IMR-90 (cell line): ENCODE results near the gene SVIP. TPM values are rescaled to one million over a fixed set of nuclear protein-coding genes. Genes with fewer than 3 reads are reported as not detected.

Source experiments
- ATAC-seq: fragments of 200-7000 bp; cut with Tn5 transposase; 2 replicates; pipeline ENCODE4 v1.9.1; 2020; ENCODE audit warnings: low read depth, mild to moderate bottlenecking, moderate library complexity
- BruUV-seq: library from RNA; stranded (reverse); fragments of 400-500 nt; replicated peaks from 2 replicates; lab custom pipeline; 2021; lab: Mats Ljungman, UMichigan
- CTCF ChIA-PET: fragments of 300-600 bp; formaldehyde crosslinking; extraction: SDS; loops from one replicate; lab custom pipeline; 2021; ENCODE audit warnings: antibody characterized with exemption; lab: Yijun Ruan, JAX
- POLR2A ChIA-PET: fragments of 300-600 bp; sonication (Branson Sonifier 250); formaldehyde crosslinking; loops from one replicate; lab custom pipeline; 2022; ENCODE audit warnings: antibody characterized with exemption; ENCODE audit not compliant: unreplicated experiment; lab: Charles Lee
- DNase-seq: peaks from one replicate; pipeline ENCODE4 v3.0.0; 2013
- H2AFZ ChIP-seq: replicated peaks from 2 replicates; pipeline ENCODE3; 2013; ENCODE audit warnings: low read length, mild to moderate bottlenecking; ENCODE audit not compliant: poor library complexity
- H2AK5ac ChIP-seq: 2 replicates; pipeline ENCODE4 v1.6.1; 2013; ENCODE audit warnings: low read depth, low read length, inconsistent platforms
- H2AK9ac ChIP-seq: replicated peaks from 2 replicates; pipeline ENCODE3; 2013; ENCODE audit warnings: mild to moderate bottlenecking, low read depth, low read length, moderate library complexity; ENCODE audit not compliant: poor library complexity
- H2BK120ac ChIP-seq: 2 replicates; pipeline ENCODE4 v1.6.1; 2013; ENCODE audit warnings: low read depth, low read length, inconsistent platforms
- H2BK15ac ChIP-seq: 3 replicates; pipeline ENCODE4 v1.6.1; 2013; ENCODE audit warnings: low read depth, low read length, inconsistent platforms
- H2BK20ac ChIP-seq: 2 replicates; pipeline ENCODE4 v1.6.1; 2013; ENCODE audit warnings: low read depth, mild to moderate bottlenecking, inconsistent platforms, low read length, moderate library complexity
- H2BK5ac ChIP-seq: 2 replicates; pipeline ENCODE4 v1.6.1; 2013; ENCODE audit warnings: mild to moderate bottlenecking, low read depth, low read length, inconsistent platforms; ENCODE audit not compliant: poor library complexity, severe bottlenecking
- H3K14ac ChIP-seq: replicated peaks from 2 replicates; pipeline ENCODE4 v1.6.1; 2013; ENCODE audit warnings: low read depth, low read length, inconsistent platforms
- H3K18ac ChIP-seq: 2 replicates; pipeline ENCODE4 v1.6.1; 2013; ENCODE audit warnings: low read depth, low read length, control low read depth
- H3K23ac ChIP-seq: 2 replicates; pipeline ENCODE4 v1.6.1; 2013; ENCODE audit warnings: low read depth, low read length, inconsistent platforms
- H3K27ac ChIP-seq: 2 replicates; pipeline ENCODE4 v1.5.1; 2013; ENCODE audit warnings: mild to moderate bottlenecking, control low read depth, low read length; ENCODE audit not compliant: insufficient read depth
- H3K27me3 ChIP-seq: 2 replicates; pipeline ENCODE4 v1.6.1; 2013; ENCODE audit warnings: low read length; ENCODE audit not compliant: control insufficient read depth, insufficient read depth
- H3K36me3 ChIP-seq: 2 replicates; pipeline ENCODE4 v1.6.1; 2013; ENCODE audit warnings: low read length, mixed read lengths; ENCODE audit not compliant: control insufficient read depth, insufficient read depth
- H3K4ac ChIP-seq: 2 replicates; pipeline ENCODE4 v1.6.1; 2013; ENCODE audit warnings: low read depth, low read length, inconsistent platforms
- H3K4me1 ChIP-seq: 2 replicates; pipeline ENCODE4 v1.6.1; 2013; ENCODE audit warnings: low read length, mixed read lengths; ENCODE audit not compliant: control insufficient read depth, insufficient read depth
- H3K4me2 ChIP-seq: 2 replicates; pipeline ENCODE4 v1.6.1; 2013; ENCODE audit warnings: low read depth, mild to moderate bottlenecking, control low read depth, low read length, moderate library complexity
- H3K4me3 ChIP-seq: 2 replicates; pipeline ENCODE4 v1.5.1; 2013; ENCODE audit warnings: low read depth, mild to moderate bottlenecking, control low read depth, low read length, moderate library complexity; ENCODE audit not compliant: insufficient read depth
- H3K56ac ChIP-seq: 2 replicates; pipeline ENCODE4 v1.6.1; 2013; ENCODE audit warnings: low read length, inconsistent platforms; ENCODE audit not compliant: insufficient read depth; ENCODE audit errors: extremely low read depth
- H3K79me1 ChIP-seq, 2 experiments: 2 replicates each; pipeline ENCODE4 v1.6.1; 2013; ENCODE audit warnings: low read length in 2 of 2, inconsistent platforms in 1 of 2, low read depth in 1 of 2
- H3K9ac ChIP-seq: 2 replicates; pipeline ENCODE4 v1.6.1; 2013; ENCODE audit warnings: low read depth, low read length, control low read depth
- H3K9me1 ChIP-seq: 2 replicates; pipeline ENCODE4 v1.6.1; 2013; ENCODE audit warnings: low read length, inconsistent platforms; ENCODE audit not compliant: insufficient read depth
- H3K9me3 ChIP-seq: 2 replicates; pipeline ENCODE4 v1.6.1; 2013; ENCODE audit warnings: low read length; ENCODE audit not compliant: control insufficient read depth, insufficient read depth
- H4K20me1 ChIP-seq: 2 replicates; pipeline ENCODE4 v1.6.1; 2013; ENCODE audit warnings: low read length, inconsistent platforms; ENCODE audit not compliant: insufficient read depth
- H4K5ac ChIP-seq: 2 replicates; pipeline ENCODE4 v1.6.1; 2013; ENCODE audit warnings: mild to moderate bottlenecking, low read depth, low read length, control low read depth
- H4K8ac ChIP-seq, 2 experiments: 2 replicates each; pipeline ENCODE4 v1.6.1; 2013; ENCODE audit warnings: low read depth in 2 of 2, low read length in 2 of 2, control low read depth in 1 of 2, inconsistent platforms in 1 of 2
- H4K91ac ChIP-seq: 2 replicates; pipeline ENCODE4 v1.6.1; 2013; ENCODE audit warnings: low read depth, low read length, inconsistent platforms; ENCODE audit not compliant: insufficient read depth
- BHLHE40 ChIP-seq: fragments of 150-350 bp; IDR thresholded peaks from 2 replicates; pipeline ENCODE4 v1.6.1; 2016; ENCODE audit warnings: mild to moderate bottlenecking, low read depth, low read length
- CEBPB ChIP-seq: IDR thresholded peaks from 2 replicates; pipeline ENCODE4 v1.6.1; 2012; ENCODE audit warnings: low read depth, low read length, improper control_type of control experiment
- CHD1 ChIP-seq: IDR thresholded peaks from 2 replicates; pipeline ENCODE4 v1.6.1; 2012; ENCODE audit warnings: low read depth, low read length, improper control_type of control experiment
- FOS ChIP-seq: fragments of 150-350 bp; IDR thresholded peaks from 2 replicates; pipeline ENCODE4 v1.6.1; 2016; ENCODE audit warnings: low read depth, low read length
- MAFK ChIP-seq: IDR thresholded peaks from 2 replicates; pipeline ENCODE4 v1.6.1; 2012; ENCODE audit warnings: low read depth, low read length, improper control_type of control experiment
- MAZ ChIP-seq: IDR thresholded peaks from 2 replicates; pipeline ENCODE4 v1.6.1; 2012; ENCODE audit warnings: low read depth, mild to moderate bottlenecking, low read length, improper control_type of control experiment, moderate library complexity, borderline replicate concordance
- MXI1 ChIP-seq: IDR thresholded peaks from 2 replicates; pipeline ENCODE4 v1.6.1; 2012; ENCODE audit warnings: low read depth, mild to moderate bottlenecking, low read length, moderate library complexity, borderline replicate concordance
- NFE2L2 ChIP-seq: fragments of 150-350 bp; IDR thresholded peaks from 2 replicates; pipeline ENCODE4 v1.6.1; 2016; ENCODE audit warnings: low read depth, mild to moderate bottlenecking, low read length
- POLR2A ChIP-seq: IDR thresholded peaks from 2 replicates; pipeline ENCODE4 v1.6.1; 2012; ENCODE audit warnings: mild to moderate bottlenecking, low read depth, low read length
- RAD21 ChIP-seq: IDR thresholded peaks from 2 replicates; pipeline ENCODE4 v1.6.1; 2012; ENCODE audit warnings: low read length, improper control_type of control experiment
- RCOR1 ChIP-seq: IDR thresholded peaks from 2 replicates; pipeline ENCODE4 v1.6.1; 2012; ENCODE audit warnings: mild to moderate bottlenecking, low read length, improper control_type of control experiment; ENCODE audit not compliant: insufficient replicate concordance
- RFX5 ChIP-seq: IDR thresholded peaks from 2 replicates; pipeline ENCODE4 v1.8.0; 2012; ENCODE audit warnings: low read depth, mild to moderate bottlenecking, low read length, moderate library complexity
- SMC3 ChIP-seq: fragments of 150-350 bp; IDR thresholded peaks from 2 replicates; pipeline ENCODE4 v1.6.1; 2016; ENCODE audit warnings: low read depth, mild to moderate bottlenecking, antibody characterized with exemption, low read length, moderate library complexity
- WGBS, 2 experiments: methylation state at CpG; one replicate each; pipeline versions ENCODE4 v1.1.5 to v1.1.7; 2013; ENCODE audit warnings: missing lambda C conversion rate in 2 of 2; ENCODE audit not compliant: insufficient read length in 1 of 2; ENCODE audit errors: extremely low coverage in 2 of 2; 5-methylcytosine and 5-hydroxymethylcytosine counted together
- dilution Hi-C: fragments of 300-500 bp; cut with HindIII; formaldehyde crosslinking; loops from one replicate; pipeline ENCODE4 v1.14.3; 2018; ENCODE audit warnings: low sequenced_read_pairs; ENCODE audit not compliant: unreplicated experiment
- in situ Hi-C: fragments of 300-500 bp; cut with MboI; formaldehyde crosslinking; loops from 3 replicates; pipeline ENCODE4 v1.14.3; 2019; ENCODE audit warnings: low sequenced_read_pairs, inconsistent platforms, mixed read lengths
- intact Hi-C: fragments of 100-400 bp; cut with micrococcal nuclease; formaldehyde crosslinking; loops from 2 replicates; pipeline ENCODE4 v1.10.0; 2022
- polyA plus RNA-seq, 3 experiments: library from polyadenylated mRNA; depleted of rRNA; stranded (reverse); fragments of >200 nt; gene quantifications; 2 replicates each; pipeline ENCODE4 v1.2.3, GENCODE V29; 2012; ENCODE audit warnings: low replicate concordance in 1 of 3
- total RNA-seq: library from RNA; depleted of rRNA; stranded (reverse); fragments of >200 nt; gene quantifications from 2 replicates; pipeline ENCODE4 v1.2.3, GENCODE V29; 2012
- TF ChIP-seq, protein P1 (sequence below): fragments of 150-350 bp; IDR thresholded peaks from 2 replicates; pipeline ENCODE4 v1.6.1; 2016; ENCODE audit warnings: low read depth, mild to moderate bottlenecking, low read length, moderate library complexity, borderline replicate concordance
- TF ChIP-seq, protein P2 (sequence below): conservative IDR thresholded peaks from 2 replicates; pipeline ENCODE4 v1.5.1; 2012; ENCODE audit warnings: mild to moderate bottlenecking, low read depth, low read length, improper control_type of control experiment
- TF ChIP-seq, protein P3 (sequence below): fragments of 150-350 bp; IDR thresholded peaks from 2 replicates; pipeline ENCODE4 v1.6.1; 2017; ENCODE audit warnings: mild to moderate bottlenecking, antibody characterized with exemption, low read length, low read depth

Gene SVIP
- total and polyA plus RNA-seq, 2 of the 4 experiments (the other 2 are of a cell fraction): 2.0 to 6.8 TPM

DNA sequence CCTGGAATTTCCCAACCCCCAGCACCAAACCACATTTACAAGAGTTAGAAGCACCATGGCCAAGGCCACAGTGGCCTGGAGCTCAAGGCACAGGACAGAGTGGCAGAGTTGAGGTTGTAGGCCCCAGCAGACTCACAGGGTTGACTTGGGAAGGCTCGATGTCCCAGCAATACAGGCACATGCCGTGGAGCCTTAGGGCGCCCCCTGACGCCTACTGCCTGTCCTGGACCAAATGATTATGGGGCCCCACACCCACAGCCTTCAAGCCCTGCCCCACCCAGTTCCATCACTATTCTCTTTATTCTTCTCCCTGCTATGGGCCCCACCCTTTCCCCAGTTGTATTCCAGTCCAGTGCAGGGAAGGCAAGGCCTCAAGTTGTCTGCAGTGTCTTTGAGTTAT, 30.6 kb upstream of the SVIP start, which contains the start of gene CCDC179:
Gene CCDC179 (minus strand): TSS at position 234 of the 400 bp plus-strand sequence. CDS start 53 bp downstream, at position 181.
- CTCF ChIA-PET: interaction anchor here (0.6 kb wide), 1 partner anchor 1959 kb away, joined by 3 read pairs; no protein-coding TSS in a partner anchor
- in situ Hi-C loops: no loop called here
- H2AFZ ChIP-seq: no peak within 1 kb of the TSS

More for the DNA sequence above, 30.6 kb upstream of the SVIP start, which contains the start of gene CCDC179:
- Histone ChIP-seq H3K27ac (no peak within 1 kb of the TSS), H2BK15ac (no peak within 1 kb of the TSS), H2BK5ac (no peak within 1 kb of the TSS), H3K14ac (no peak within 1 kb of the TSS), H3K4me2 (no peak within 1 kb of the TSS), H4K20me1 (no peaks in the 10 kb centered on the region), H3K27me3 (no peaks in the 10 kb centered on the region), H3K4me3 (no peak within 1 kb of the TSS), H3K36me3 (no peaks in the 10 kb centered on the region), H2BK120ac (no peak within 1 kb of the TSS), H3K9me1 (no peaks in the 10 kb centered on the region), H3K18ac (no peak within 1 kb of the TSS), H3K9ac (no peak within 1 kb of the TSS), H4K5ac (no peak within 1 kb of the TSS), H3K4ac (no peak within 1 kb of the TSS), H3K23ac (no peak within 1 kb of the TSS), H3K9me3 (no peaks in the 10 kb centered on the region), H2AK5ac (no peak within 1 kb of the TSS), H3K4me1 (no peaks in the 10 kb centered on the region), H2BK20ac (no peak within 1 kb of the TSS), H4K91ac (no peak within 1 kb of the TSS), H4K8ac (no peak within 1 kb of the TSS), H2AK9ac (no peak within 1 kb of the TSS), H3K79me1 (no peaks in the 10 kb centered on the region), H3K56ac (no peak within 1 kb of the TSS)
- POLR2A ChIA-PET: no interaction called here
- no peak for ATAC-seq
- no TSS peak for BruUV-seq
- no CpG with 5 or more reads among the region's 4 CpGs for WGBS, 2 experiments
- dilution Hi-C loops: no loop called here
- intact Hi-C loops: no loop called here
- TF ChIP-seq, protein P1, sequence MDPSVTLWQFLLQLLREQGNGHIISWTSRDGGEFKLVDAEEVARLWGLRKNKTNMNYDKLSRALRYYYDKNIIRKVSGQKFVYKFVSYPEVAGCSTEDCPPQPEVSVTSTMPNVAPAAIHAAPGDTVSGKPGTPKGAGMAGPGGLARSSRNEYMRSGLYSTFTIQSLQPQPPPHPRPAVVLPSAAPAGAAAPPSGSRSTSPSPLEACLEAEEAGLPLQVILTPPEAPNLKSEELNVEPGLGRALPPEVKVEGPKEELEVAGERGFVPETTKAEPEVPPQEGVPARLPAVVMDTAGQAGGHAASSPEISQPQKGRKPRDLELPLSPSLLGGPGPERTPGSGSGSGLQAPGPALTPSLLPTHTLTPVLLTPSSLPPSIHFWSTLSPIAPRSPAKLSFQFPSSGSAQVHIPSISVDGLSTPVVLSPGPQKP: no peak
- no peak for TF ChIP-seq RCOR1
- TF ChIP-seq, protein P2, sequence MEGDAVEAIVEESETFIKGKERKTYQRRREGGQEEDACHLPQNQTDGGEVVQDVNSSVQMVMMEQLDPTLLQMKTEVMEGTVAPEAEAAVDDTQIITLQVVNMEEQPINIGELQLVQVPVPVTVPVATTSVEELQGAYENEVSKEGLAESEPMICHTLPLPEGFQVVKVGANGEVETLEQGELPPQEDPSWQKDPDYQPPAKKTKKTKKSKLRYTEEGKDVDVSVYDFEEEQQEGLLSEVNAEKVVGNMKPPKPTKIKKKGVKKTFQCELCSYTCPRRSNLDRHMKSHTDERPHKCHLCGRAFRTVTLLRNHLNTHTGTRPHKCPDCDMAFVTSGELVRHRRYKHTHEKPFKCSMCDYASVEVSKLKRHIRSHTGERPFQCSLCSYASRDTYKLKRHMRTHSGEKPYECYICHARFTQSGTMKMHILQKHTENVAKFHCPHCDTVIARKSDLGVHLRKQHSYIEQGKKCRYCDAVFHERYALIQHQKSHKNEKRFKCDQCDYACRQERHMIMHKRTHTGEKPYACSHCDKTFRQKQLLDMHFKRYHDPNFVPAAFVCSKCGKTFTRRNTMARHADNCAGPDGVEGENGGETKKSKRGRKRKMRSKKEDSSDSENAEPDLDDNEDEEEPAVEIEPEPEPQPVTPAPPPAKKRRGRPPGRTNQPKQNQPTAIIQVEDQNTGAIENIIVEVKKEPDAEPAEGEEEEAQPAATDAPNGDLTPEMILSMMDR: no peak
- no peak for TF ChIP-seq RAD21
- TF ChIP-seq, protein P3, sequence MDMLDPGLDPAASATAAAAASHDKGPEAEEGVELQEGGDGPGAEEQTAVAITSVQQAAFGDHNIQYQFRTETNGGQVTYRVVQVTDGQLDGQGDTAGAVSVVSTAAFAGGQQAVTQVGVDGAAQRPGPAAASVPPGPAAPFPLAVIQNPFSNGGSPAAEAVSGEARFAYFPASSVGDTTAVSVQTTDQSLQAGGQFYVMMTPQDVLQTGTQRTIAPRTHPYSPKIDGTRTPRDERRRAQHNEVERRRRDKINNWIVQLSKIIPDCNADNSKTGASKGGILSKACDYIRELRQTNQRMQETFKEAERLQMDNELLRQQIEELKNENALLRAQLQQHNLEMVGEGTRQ: no peak
- TF ChIP-seq FOS: no peak
- no peak for TF ChIP-seq RFX5
- no peak for TF ChIP-seq POLR2A
- no peak for TF ChIP-seq MAFK
- no peak for TF ChIP-seq MXI1
- TF ChIP-seq NFE2L2: no peak
- no peak for TF ChIP-seq CEBPB
- TF ChIP-seq BHLHE40: no peak
- TF ChIP-seq CHD1: no peak
- TF ChIP-seq MAZ: no peak
- TF ChIP-seq SMC3: no peak
- no peak for DNase-seq
